Hematopoietic multipotent progenitor cell treated with erythropoietin and hydrocortisone succinate and interleukin-3 and kit ligand, for 6 days (in vitro differentiated cells): ENCODE measurements around the gene RREB1.
"Not testable (repeated sequence)": the region's sequence is repeated elsewhere in the genome, so short reads cannot be mapped to it uniquely, and the experiment has no call there.

ENCODE experiments used
- DNase-seq: peaks from one replicate; pipeline ENCODE4 v3.0.0-alpha.2; 2015

RREB1 gene

DNA sequence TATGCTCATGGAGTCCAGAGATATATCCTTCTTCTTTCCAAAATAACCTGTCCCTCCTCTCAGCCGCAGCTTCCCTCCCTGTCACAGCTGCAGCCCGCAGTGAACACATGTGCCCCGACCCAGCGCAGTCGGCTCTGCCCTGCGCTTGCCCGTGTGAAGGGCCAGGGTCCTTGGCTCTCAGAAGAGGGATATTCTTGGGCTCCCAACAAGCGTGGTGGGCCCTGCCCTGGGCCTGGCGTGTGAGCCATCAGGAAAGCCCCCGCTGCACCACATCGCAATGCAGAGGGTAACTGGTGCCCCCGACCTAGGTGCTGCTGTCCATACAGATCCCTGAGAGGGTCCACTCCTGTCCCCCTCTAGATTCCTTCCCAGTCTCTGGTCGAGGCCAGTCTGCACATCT, 140.1 kb downstream of the RREB1 start:
- no peak for DNase-seq

DNA sequence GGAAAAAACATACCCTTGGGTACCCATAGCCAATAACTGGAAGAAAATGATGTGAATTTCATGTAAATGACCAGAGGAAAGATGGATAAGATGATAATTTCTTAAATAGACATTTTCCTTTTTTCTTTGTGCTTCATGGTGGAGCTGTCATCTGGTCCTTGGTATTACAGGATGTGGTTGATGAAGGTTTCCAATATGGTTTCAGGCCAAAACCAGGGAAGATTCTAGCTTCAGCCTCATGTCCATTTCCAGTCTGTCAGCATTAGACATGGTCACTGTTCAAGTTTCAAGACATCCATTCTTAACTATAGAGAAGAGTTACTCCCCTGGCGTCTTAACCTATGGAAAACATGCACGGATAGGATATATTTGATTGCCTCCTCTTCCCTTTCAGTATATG, 141.6 kb downstream of the RREB1 start:
- no peak for DNase-seq

DNA sequence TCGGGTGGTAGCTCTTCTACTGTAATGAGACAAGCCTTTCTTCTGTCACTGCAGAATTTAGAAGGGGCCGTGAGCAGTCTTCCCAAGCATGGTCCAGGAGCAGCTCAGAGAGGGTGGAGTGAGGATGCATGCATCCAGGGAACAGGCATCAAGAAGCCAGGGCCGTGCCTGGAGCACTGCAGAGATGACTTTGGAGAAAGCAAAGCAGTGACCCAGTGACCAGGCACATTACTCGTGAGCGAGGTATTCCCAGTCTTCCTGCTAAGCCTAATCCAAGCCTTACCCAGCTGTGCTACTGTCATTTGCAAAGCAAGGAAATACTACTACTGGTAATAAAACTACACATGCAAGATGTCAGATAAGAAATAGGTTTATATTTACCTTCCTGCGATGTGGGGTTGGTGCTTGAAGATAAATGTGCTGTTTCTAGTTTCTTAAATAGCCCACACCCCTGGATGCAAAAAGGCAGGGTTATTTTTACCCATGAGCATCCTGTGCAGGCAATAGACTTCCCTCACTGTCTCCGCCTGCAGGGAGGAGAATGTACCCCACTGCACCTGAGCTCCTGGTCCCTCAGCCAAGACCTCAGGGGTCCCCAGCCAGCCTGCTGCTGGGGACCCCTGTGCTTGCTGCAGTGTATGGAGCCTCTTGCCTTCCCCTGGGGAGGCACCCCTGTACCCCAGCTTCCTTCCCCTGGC, 142.3 kb downstream of the RREB1 start:
- DNase-seq = peak; percentile 8

GRCh38 chr6:7250812-7251211, 143.1 kb downstream of the RREB1 start:
- DNase-seq = no peak

DNA sequence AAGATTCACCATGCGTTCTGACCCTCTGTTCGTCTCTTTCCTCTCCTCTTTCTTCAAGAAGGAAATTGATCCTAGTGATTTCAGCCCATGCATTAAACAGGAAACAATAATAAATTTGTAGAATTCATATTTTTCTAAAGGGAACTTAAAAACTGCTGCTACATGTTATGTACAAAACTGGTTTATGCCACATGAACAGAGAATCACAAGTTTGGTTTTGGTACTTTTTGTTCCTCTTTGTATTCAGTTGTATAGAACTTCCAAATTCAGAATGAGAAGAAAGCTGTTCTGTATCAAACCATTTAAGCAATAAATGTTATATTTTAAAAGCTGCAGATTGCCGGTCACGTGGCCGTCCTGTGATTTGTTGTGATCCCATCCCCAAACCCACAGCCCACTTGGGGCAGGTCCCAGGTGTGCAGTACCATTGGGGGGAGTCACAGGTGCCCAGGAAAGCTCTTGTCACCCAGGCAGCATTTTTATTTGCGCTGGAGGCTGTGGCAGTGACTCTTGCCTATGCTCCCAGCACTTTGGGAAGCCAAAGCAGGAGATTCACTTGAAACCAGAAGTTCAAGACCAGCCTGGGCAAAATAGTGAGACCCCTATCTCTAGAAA, 144.0 kb downstream of the RREB1 start:
- no peak for DNase-seq

GRCh38 chr6:7252390-7252789, 144.6 kb downstream of the RREB1 start:
- no peak for DNase-seq

DNA sequence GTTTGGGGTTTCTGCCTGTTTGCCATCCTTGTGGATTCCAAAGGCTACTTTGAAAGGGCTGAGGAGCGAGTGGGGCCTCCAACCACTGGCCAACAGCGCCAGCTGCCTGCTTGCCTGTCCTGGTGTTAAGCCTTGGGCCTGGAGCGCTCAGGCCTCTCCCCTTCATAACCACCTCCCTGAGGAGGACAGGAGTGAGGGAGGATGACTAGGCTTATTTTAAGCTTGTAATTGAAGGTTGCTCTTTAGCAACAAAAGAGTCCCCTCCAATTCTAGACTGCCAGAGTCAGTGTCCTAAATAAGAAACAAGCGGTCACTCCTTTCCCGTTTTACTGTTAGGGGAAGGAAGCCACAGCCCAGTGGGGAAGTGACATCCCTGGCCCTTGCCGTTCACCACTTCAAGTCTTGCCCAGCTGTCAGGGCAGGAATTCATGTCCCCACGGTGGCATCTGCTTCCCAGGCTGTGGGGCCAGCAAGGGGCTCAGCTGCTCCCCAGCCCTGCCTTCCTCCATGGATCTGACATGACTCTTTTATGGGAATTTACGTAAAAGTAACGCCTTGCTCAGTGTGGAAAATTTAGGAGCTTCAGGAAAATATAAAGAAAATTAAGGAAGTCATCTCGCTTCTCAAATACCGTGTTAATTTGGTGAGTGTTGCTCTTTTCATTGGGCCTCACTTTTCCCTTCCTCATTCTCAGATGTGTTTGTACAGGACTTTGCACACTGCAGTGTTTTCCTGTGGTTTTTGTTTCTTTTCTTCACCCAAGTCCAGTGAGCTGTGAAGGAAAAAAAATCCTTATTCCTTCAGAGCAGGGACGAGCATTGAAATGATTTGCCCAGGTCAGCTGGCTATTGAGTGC, 147.4 kb downstream of the RREB1 start:
- DNase-seq = peak; percentile 60

GRCh38 chr6:7255918-7256317, 148.2 kb downstream of the RREB1 start:
- no peak for DNase-seq

- DNase-seq = no peak
Measured at GRCh38 chr6:7256785-7257184, 149.0 kb downstream of the RREB1 start.

DNA sequence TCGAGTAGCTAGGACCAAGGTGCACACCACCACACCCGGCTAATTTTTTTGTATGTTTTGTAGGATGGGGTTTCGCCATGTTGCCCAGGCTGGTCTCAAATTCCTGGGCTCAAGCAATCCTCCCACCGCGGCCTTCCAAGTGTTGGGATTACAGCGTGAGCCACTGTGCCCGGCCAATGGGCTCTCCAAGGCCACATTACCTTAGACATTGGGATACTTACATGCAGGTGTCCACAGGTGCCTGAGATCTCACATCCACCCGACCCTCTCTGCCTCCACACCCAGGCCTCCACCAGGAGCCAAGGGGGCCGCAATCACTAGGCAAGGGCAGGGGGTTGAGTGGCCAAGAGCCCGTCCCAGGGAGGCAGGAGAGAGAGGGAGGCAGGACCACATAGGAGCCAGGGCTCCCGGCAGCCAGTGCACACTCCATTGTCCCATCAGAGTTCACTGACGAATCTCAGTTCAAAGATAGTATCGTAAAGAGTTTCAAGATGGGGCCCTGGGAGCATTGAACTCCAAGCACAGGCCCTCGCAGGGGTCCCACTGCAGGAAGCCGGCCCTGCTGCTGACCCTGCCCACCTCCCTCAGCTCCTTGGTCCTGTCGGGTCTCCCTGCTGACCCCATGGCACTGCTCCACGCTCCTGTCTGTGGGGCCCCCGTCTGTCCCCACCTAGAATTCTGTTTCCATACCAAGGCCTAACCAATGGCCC, 149.9 kb downstream of the RREB1 start:
- DNase-seq = no peak

DNA sequence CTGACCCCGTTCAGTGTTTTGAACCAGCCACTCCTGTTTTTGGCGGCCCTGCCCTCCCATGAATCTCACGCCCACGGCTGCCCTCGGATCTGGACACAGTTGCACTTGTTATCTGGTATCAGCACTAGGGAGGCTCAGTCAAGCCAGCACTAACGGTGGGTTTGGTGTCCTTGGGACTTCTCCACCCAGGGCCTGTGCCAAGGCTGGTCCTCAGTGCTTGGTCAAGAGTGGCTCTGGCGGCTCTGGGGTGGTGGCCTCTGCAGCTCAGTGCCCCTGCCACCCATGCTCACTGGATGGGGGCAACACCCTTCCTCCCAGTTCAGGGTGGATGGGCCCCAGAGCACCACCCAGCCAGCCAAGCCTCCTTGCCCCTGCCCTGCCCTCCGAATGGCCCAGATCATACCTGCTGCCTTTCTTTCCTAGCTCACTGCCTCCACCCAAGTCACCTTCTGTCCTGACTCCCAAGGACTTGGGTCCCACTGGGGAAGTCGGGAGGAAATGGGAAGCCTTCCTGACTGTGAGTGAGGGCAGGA, 150.5 kb downstream of the RREB1 start:
- DNase-seq = peak; percentile 75

DNA sequence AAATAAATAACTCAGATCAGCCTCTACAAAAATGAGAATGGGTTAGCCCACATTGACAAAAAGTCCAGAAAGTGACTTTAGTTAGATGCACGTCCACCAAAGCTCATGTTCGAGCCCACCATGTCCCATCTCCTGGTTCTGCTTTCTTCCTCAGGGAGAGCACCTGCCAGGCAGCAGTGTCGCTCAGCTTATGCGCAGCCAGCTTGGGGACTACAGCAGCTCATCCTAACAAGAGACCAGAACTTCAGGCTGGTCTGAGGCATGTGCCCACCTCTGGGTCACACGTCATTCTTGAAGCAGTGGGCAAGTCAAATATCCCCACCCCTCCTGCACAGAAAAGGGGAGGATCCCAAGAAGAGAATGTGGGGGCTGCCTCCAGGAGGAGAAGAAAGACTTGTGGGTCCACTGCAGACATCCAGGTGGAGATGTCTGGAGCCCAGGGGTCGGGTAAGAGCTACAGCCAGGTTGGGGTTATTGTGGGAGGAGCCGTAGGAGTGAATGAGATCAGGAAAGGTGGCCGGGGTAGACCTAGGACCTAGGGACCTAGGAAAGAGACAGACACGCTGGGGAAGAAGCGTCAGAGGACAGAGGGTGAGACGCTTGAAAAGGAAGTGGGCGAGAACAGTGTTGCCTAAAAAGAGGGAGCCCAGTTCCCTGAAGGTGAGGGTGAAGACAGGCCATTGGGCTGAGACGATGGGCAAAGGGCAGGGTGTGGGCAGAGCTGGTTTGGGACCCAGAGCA, 152.7 kb downstream of the RREB1 start:
- DNase-seq = no peak

- peak; percentile 87 for DNase-seq
Measured at GRCh38 chr6:7261032-7261841, 153.5 kb downstream of the RREB1 start.

GRCh38 chr6:7261852-7262461, 154.2 kb downstream of the RREB1 start:
- peak; percentile 60 for DNase-seq

DNA sequence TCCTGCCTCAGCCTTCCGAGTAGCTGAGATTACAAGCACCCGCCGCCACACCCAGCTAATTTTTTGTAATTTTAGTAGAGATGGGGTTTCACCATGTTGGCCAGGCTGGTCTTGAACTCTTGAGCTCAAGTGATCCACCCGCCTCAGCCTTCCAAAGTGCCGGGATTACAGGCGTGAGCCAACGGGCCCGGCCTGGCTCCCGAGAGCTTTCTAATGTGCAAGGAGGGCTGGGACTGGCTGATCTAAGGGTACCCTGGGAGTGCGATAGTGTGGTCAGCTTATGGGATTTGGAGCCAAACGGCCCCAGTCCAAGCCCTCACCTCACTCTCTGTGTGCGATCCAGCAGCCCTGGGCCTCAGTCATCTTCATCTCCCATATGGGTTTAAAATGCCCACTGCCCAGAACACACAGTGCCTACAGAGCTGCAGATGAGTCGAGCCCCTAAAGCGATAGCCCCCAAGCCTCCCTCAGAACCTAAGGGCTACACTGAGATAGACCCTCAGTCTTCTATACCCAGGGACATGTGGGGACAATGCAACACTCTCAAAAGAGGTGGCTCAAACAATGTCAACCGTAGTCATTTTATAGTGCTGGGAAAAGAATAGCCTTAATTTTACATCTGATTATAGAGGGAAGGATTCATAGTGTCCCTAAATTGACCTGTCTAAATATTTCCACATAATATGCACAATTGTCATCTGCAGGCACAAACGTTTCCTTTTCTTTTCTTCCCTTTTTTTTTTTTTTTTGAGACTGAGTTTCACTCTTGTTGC, 155.2 kb downstream of the RREB1 start:
- DNase-seq = no peak

DNA sequence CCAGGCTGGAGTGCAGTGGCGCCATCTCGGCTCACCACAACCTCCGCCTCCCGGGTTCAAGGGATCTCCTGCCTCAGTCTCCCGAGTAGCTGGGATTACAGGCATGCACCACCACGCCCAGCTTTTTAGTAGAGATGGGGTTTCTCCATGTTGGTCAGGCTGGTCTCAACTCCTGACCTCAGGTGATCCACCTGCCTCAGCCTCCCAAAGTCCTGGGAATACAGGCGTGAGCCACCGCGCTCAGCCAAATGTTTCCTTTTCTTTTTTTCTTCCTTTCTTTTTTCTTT, 155.7 kb downstream of the RREB1 start:
- DNase-seq = not testable (repeated sequence)

- no peak for DNase-seq
Measured at GRCh38 chr6:7264041-7264440, 156.3 kb downstream of the RREB1 start.

DNA sequence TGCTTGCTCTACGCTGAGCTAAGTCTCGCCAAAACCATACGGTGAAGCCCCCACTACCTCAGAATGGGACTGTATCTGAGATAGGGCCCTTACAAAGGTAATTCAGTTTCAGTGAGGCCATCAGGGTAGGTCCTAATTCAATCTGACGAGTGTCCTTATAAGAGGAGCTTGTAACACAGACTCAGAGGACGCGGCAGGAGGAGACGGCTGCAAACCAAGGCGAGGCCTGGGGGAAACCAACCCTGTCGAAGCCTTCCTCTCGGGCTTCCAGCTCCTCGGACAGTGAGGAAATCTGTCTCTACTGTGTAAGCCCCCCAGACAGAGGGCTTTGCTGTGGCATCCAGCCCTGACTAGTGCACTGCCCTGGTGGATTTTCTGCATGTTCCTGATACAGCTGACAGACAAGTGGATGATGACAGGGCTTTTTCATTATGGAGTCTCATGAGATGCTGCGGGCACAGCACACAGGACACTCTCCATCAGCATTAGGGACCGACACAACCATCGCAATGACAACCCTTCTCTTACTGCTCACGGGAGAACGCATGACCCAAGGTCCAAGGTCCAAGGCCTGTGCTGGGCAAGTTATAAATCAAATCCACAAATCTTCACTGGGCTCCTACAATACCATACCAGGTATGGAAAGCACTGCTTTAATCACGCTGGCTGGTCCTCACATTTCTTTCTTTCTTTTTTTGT, 157.1 kb downstream of the RREB1 start:
- DNase-seq = no peak

GRCh38 chr6:7265385-7265726, 157.6 kb downstream of the RREB1 start:
- not testable (repeated sequence) for DNase-seq

- DNase-seq = no peak
Measured at GRCh38 chr6:7267071-7267465, 159.3 kb downstream of the RREB1 start.
